ENCODE measurements around the gene MAP3K7CL.

DNA sequence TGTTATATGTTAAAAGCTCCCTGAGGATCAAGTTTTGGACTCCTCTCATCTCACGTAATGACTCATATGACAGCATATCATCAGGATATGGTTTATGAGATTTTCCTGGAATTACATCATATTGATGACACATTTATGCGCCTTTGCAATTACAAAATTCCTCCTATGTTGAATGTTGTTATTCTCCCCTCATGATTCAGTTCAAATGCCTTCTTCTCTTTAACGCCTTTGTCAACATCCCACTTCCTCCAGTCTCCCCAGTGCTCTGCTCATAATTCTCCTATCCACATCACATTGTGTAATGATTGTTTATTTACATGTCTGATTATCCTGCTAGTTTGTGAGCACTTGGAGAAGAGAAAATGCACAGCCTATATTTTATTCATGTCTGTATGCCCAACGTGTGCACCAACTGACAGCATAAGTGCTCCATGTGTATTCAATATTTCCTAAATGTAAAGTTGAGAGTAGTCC is 87.4 kb downstream of the MAP3K7CL start:
- TF ChIP-seq EZH2 (IDR thresholded peaks at IDR 0.05; ENCODE audit: insufficient read depth, low read length): no peak
- TF ChIP-seq, protein P1, sequence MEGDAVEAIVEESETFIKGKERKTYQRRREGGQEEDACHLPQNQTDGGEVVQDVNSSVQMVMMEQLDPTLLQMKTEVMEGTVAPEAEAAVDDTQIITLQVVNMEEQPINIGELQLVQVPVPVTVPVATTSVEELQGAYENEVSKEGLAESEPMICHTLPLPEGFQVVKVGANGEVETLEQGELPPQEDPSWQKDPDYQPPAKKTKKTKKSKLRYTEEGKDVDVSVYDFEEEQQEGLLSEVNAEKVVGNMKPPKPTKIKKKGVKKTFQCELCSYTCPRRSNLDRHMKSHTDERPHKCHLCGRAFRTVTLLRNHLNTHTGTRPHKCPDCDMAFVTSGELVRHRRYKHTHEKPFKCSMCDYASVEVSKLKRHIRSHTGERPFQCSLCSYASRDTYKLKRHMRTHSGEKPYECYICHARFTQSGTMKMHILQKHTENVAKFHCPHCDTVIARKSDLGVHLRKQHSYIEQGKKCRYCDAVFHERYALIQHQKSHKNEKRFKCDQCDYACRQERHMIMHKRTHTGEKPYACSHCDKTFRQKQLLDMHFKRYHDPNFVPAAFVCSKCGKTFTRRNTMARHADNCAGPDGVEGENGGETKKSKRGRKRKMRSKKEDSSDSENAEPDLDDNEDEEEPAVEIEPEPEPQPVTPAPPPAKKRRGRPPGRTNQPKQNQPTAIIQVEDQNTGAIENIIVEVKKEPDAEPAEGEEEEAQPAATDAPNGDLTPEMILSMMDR (IDR thresholded peaks at IDR 0.05; ENCODE audit: insufficient read depth, low read depth, low read length): no peak
